Activated T-cell treated with anti-CD3 and anti-CD28 coated beads, Interleukin-2, amount 50 U/mL, for 1 hour (primary cell): ENCODE measurements around the gene BAK1.
"Not testable (repeated sequence)": the region's sequence is repeated elsewhere in the genome, so short reads cannot be mapped to it uniquely, and the experiment has no call there.

ENCODE experiments used
- DNase-seq: peaks from one replicate; pipeline ENCODE4 v3.0.0-alpha.2; 2020

Gene BAK1

DNA sequence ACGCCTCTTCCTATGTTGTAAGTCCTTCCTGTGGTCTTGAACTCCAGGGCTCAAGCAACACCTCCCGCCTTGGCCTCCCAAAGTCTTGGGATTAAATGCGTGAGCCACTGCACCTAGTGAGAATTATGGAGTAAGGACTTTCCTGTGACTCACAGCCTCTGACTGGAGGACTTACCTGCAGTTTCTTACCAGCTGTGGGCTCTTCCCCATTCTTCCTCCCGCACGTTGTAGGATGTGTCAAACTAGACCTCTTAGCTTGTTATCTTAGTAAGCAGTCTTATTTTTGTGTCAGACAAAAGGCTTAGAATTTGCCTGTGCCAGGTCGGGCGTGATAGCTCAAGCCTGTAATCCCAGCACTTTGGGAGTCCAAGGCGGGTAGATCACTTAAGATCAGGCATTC, 30.9 kb downstream of the BAK1 start:
- no peak for DNase-seq

DNA sequence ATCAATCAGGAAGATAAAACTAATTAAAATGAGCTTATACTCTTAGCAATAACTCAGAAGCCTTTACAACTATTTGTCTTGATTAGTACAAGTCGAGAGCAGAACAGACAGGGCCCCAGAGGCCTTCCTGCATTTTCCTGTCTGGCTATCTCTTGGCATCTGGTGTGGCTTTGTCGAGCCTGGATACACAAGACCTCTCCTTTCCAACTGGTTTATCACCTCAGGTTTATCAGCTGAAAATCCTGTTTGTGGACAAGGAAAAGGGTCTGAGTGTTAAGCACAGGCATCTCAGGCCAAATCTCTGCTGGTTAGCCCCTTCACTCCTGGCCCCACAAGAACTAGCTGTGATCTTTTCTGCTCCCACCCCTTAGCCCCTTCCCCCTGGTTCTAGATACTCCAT, 32.6 kb downstream of the BAK1 start:
- no peak for DNase-seq

DNA sequence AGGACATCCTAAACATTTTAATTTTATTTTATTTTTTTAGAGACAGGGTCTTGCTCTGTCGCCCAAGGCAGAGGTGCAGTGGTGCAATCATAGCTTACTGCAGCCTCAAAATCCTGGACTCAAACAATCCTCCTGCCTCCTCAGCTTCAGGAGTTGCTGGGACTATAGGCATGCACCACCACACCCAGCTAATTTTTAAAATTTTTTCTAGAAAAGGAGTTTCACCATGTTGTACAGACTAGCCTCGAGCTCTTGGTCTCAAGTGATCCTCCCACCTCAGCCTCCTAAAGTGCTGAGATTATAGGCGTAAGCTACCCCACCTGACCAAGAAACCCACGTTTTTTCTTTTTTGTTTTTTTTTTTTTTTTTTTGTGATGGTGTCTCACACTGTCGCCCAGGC, 33.3 kb downstream of the BAK1 start:
- DNase-seq, result no peak

DNA sequence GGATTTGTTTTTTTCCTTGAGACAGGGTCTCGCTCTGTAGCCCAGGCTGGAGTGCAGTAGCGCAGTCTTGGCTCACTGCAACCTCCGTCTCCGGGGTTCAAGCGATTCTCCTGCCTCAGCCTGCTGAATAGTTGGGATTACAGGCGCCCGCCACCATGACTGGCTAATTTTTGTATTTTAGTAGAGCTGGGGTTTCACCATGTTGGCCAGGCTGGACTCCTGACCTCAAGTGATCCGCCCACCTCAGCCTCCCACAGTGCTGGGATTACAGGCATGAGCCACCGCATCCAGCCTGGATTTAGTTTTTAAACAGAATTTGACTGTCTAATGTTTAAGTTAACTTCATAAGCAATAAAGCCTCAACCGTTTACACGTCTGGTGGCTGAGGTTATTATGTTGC, 34.8 kb downstream of the BAK1 start:
- DNase-seq, result not testable (repeated sequence)

DNA sequence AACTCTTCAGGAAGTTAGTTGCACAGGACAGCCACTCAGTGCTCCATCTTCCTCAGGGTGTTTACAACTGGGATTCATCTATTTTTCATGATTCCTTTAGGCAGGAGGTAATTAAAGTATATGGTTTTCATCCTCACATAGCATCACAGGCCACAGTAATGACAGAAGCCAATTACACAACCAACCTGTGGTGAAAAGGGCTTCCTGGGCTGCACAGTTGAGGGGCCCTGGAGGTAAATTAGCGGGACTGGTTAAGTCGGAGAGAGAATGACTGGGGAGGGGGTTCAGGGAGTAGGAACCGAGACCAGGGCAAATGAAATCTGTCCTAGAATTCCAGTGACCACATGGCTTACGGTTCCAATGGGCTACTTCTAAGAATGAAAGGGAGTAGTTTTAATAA, 37.0 kb downstream of the BAK1 start:
- no peak for DNase-seq

DNA sequence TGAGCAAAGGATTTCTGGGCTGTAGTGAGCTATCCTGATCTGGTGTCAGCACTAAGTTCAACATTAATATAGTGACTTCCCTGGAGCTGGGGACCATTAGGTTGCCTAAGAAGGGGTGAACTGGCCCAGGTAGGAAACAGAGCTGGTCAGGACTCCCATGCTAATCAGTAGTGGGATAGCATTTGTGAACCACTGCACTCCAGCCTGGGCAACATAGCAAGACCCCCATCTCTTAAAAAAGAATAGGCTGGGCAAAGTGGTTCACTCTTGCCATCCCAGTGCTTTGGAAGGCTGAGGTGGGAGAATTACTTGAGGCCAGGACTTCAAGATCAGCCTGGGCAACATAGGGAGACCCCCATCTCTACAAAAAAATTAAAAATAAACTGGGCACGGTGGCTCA, 39.3 kb downstream of the BAK1 start:
- DNase-seq, result no peak

DNA sequence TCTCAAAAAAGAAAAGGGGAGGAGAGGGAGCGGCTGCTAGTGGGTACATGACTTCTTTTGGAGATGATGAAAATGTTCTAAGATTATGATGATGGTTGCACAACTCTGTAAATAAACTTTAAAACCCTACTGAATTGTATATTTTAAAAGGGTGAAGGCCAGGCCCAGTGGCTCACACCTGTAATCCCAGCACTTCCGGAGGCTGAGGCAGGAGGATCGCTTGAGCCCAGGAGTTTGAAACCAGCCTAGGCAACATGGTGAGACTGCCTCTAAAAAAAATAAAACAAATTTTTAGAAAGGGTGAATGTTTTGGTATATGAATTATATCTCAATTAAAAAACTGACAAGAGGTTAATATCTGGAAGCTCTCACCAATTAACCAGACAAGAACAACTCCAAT, 45.4 kb downstream of the BAK1 start:
- no peak for DNase-seq

DNA sequence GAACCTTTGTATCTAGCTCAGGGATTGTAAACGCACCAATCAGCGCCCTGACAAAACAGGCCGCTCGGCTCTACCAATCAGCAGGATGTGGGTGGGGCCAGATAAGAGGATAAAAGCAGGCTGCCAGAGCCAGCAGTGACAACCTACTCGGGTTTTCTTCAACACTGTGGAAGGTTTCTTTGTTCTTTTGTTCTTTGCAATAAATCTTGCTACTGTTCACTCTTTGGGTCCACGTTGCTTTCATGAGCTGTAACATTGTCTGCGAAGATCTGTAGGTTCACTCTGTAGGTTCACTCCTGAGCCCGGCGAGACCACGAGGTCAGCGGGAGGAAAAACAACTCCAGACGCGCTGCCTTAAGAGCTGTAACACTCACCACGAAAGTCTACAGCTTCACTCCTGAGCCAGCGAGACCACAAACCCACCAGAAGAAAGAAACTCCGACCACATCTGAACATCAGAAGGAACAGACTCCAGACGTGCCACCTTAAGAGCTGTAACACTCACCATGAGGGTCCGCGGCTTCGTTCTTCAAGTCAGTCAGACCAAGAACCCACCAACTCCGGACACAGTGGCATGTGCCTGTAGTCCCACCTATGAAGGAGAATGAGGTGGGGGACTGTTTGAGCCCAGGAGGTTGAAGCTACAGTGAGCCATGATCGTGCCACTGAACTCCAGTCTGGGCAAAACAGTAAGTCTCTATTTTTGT, 46.8 kb downstream of the BAK1 start:
- peak; percentile 65 for DNase-seq

DNA sequence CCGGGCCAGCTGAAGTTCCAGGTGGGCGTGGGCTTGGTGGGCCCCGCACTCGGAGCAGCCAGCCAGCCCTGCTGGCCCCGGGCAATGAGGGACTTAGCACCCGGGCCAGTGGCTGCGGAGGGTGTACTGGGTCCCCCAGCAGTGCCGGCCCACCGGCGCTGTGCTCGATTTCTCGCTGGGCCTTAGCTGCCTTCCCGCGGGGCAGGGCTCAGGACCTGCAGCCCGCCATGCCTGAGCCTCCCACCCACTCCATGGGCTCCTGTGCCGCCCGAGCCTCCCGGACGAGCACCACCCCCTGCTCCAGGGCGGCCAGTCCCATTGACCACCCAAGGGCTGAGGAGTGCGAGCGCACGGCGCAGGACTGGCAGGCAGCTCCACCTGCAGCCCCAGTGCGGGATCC, 47.6 kb downstream of the BAK1 start:
- DNase-seq, result not testable (repeated sequence)

DNA sequence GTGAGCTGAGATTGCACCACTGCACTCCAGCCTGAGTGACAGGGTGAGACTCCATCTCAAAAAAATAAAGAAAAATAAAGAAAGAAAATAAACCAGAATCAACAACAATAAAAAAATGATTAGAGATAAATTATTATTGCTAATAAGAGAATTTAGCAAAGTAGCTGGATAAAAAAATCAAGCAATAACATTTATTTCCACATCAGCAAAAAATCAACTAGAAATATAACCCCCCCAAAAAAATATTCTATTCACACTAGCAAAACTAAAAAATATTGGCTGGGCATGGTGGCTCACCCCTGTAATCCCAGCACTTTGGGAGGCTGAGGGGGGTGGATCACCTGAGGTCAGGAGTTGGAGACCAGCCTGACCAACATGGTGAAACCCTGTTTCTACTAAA, 49.5 kb downstream of the BAK1 start:
- DNase-seq, result not testable (repeated sequence)
